Stimulated activated CD8-positive, alpha-beta memory T cell treated with anti-CD3 and anti-CD28 coated beads, Interleukin-12 subunit alpha, Interleukin-12 subunit beta, amount 100 ng/mL, for 24 hours (primary cell): ENCODE measurements around the gene ECE2.
"Not testable (repeated sequence)": the region's sequence is repeated elsewhere in the genome, so short reads cannot be mapped to it uniquely, and the experiment has no call there.

ENCODE experiments used
- DNase-seq: peaks from one replicate; pipeline ENCODE4 v3.0.0-alpha.2; 2020; ENCODE audit errors: extremely low read depth

Gene ECE2

GRCh38 chr3:184336547-184337398 is 61.0 kb downstream of the ECE2 start:
- no peak for DNase-seq

- no peak for DNase-seq
Measured at GRCh38 chr3:184337399-184337714, 61.5 kb downstream of the ECE2 start, which contains the start of gene FAM131A. Gene FAM131A, plus strand, starts transcription at chr3:184337600. Its CDS starts 31 bp downstream, at chr3:184337631.

GRCh38 chr3:184337981-184338380 is 62.2 kb downstream of the ECE2 start:
- no peak for DNase-seq

- DNase-seq: no peak
Measured at GRCh38 chr3:184338511-184338945, 62.7 kb downstream of the ECE2 start.

- DNase-seq: no peak
Measured at GRCh38 chr3:184339001-184339400, 63.2 kb downstream of the ECE2 start.

GRCh38 chr3:184339451-184340135 is 63.8 kb downstream of the ECE2 start:
- DNase-seq: not testable (repeated sequence)

- DNase-seq: no peak
Measured at GRCh38 chr3:184341925-184342324, 66.1 kb downstream of the ECE2 start.
